H1 (cell line): Measurements from ENCODE around the gene STRN4. TPM values are rescaled to one million over a fixed set of nuclear protein-coding genes. Genes with fewer than 3 reads are reported as not detected.

Source experiments
- CEBPB ChIP-seq: IDR thresholded peaks from 2 replicates; pipeline ENCODE4 v1.6.1; 2012; ENCODE audit warnings: low read depth, low read length
- NANOG ChIP-seq: IDR thresholded peaks from 2 replicates; pipeline ENCODE4 v1.6.1; 2011; ENCODE audit warnings: low read length, low read depth, mild to moderate bottlenecking, inconsistent platforms; ENCODE audit not compliant: insufficient read depth, poor library complexity, severe bottlenecking
- POLR2A ChIP-seq, 2 experiments: IDR thresholded peaks; 1 replicate in 1 of 2; 2 replicates in 1 of 2; pipeline ENCODE4 v1.6.1; 2011; ENCODE audit warnings: low read depth in 2 of 2, low read length in 2 of 2, mild to moderate bottlenecking in 2 of 2; ENCODE audit errors: control extremely low read depth in 1 of 2
- polyA plus RNA-seq, 7 experiments: library from polyadenylated mRNA; depleted of rRNA in 3 of 7; stranded (reverse) in 5 of 7; unstranded in 2 of 7; fragments of >200 nt in 5 of 7; fragments of 200-250 nt in 2 of 7; gene quantifications; 1 replicate in 5 of 7; 2 replicates in 1 of 7; 4 replicates in 1 of 7; pipeline versions ENCODE4 v1.2.1 to v1.2.3, GENCODE V29; 2011 to 2013; ENCODE audit warnings: missing spikeins in 2 of 7, mixed read lengths in 2 of 7
- total RNA-seq: library from RNA; stranded (reverse); fragmentation: NEBNext Ultra II Directional; extraction: Animal tissue kit (Norgen Biotek cat#: 25700); gene quantifications from 2 replicates; pipeline ENCODE4 v1.2.1, GENCODE V29; 2021

Gene STRN4
- total and polyA plus RNA-seq, 2 of the 8 experiments (the other 6 are each of a cell fraction or from before 2014, with no cell fraction given), result 120 to 187 TPM

- TF ChIP-seq CEBPB (no peak), POLR2A (IDR thresholded peaks at IDR 0.05; ENCODE audit: control extremely low read depth in 1 of 2, low read depth in 2 of 2, low read length in 2 of 2) (no peak), NANOG (no peak)
These were observed 9.0 kb downstream of the STRN4 start (continued) for GRCh38 chr19:46737298-46737654.
